Panc1 (cell line): ENCODE measurements around the gene MAGT1. TPM values are rescaled to one million over a fixed set of nuclear protein-coding genes. Genes with fewer than 3 reads are reported as not detected.

Experiments
- total RNA-seq: library from RNA; stranded (reverse); gene quantifications from one replicate; pipeline ENCODE4 v1.2.1, GENCODE V29; 2021; ENCODE audit not compliant: unreplicated experiment

MAGT1 gene
- total RNA-seq, 1 experiment from 2014 or later, result 60.0 TPM

Other genes with a start within 250 kb of the MAGT1 start
- gene ATRX, start 109.2 kb downstream of the MAGT1 start, total RNA-seq, result 85.8 TPM
- 352 TPM for gene COX7B, start 4.0 kb upstream of the MAGT1 start, total RNA-seq
- gene ATP7A, start 15.3 kb upstream of the MAGT1 start, total RNA-seq, result 13.5 TPM
- not detected for gene PGAM4, start 74.2 kb upstream of the MAGT1 start, total RNA-seq
- 541 TPM for gene PGK1, start 208.8 kb upstream of the MAGT1 start, total RNA-seq
- gene TAF9B, start 244.2 kb upstream of the MAGT1 start, total RNA-seq, result 33.6 TPM